Choroid plexus epithelial cell (primary cell): Measurements from ENCODE around the gene ARL8B.

ENCODE experiments used
- DNase-seq: peaks from one replicate; pipeline ENCODE4 v3.0.0-alpha.2; 2010; ENCODE audit warnings: low read depth
- H3K4me3 ChIP-seq: 2 replicates; pipeline ENCODE4 v1.5.1; 2011; ENCODE audit warnings: low read depth, mild to moderate bottlenecking, control low read depth, low read length, moderate library complexity
- TF ChIP-seq, protein P1 (sequence below): conservative IDR thresholded peaks from 2 replicates; pipeline ENCODE4 v1.5.1; 2011; ENCODE audit warnings: low read depth, mild to moderate bottlenecking, control low read depth, inconsistent platforms, low read length, moderate library complexity

Gene ARL8B

DNA sequence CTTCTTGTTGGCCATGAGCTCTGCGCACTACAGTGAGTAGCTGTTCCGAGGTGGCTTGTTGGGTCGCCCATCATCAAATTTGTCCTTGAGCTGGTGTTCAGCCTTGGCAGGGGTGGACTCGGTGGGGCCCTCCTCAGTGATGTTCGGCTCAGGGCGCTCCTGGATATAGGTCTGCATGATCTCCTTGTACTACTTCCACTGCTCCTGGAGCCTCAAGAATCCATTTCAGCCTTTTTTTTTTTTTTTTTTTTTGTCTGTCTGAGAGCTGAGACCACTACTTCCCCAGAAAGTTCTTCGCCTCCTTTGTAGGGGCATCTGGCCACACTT is 39.3 kb upstream of the ARL8B start:
- DNase-seq: no peak
- H3K4me3 ChIP-seq: no peak overlapping the region
- TF ChIP-seq, protein P1, sequence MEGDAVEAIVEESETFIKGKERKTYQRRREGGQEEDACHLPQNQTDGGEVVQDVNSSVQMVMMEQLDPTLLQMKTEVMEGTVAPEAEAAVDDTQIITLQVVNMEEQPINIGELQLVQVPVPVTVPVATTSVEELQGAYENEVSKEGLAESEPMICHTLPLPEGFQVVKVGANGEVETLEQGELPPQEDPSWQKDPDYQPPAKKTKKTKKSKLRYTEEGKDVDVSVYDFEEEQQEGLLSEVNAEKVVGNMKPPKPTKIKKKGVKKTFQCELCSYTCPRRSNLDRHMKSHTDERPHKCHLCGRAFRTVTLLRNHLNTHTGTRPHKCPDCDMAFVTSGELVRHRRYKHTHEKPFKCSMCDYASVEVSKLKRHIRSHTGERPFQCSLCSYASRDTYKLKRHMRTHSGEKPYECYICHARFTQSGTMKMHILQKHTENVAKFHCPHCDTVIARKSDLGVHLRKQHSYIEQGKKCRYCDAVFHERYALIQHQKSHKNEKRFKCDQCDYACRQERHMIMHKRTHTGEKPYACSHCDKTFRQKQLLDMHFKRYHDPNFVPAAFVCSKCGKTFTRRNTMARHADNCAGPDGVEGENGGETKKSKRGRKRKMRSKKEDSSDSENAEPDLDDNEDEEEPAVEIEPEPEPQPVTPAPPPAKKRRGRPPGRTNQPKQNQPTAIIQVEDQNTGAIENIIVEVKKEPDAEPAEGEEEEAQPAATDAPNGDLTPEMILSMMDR: no peak

DNA sequence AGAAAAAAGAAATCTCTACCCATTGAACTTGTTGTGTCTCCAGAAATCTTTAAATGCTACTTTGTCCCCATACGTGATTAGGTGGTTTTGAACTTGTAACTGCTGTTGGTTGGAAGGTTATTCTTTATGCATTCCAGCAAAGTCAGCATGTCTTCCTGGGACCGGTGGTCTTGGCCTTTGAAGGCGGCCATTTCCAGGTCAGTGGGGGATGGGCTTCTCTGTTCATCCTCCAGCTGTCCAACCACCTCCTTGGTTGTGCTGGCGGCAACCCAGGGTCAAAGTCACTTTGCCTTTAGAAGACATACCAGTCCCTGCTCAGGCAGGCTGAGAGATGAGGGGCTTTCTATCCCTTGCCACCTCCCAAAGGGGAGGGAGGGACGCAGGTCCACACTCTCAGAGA is 37.9 kb upstream of the ARL8B start:
- TF ChIP-seq, protein P1: no peak
- H3K4me3 ChIP-seq: no peak overlapping the region
- DNase-seq: no peak

DNA sequence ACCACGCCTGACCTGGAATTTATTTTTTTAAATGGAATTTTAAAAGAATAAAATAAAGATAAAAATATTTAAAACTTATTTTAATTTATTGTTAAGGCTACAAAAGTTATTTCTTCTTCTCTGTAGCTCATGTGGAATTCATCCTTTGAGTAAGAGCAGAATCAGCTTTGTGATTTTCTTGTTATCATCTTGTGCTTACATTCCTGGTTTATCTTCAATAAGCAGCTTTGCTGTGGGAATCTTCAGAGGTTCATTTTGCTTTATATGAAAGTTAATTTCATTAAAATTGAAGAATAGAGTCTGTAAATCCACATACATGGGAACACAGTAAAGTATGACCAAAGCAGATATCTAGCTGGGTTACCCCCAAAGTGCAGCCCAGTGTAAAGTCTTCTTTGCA is 35.4 kb upstream of the ARL8B start:
- no peak overlapping the region for H3K4me3 ChIP-seq
- TF ChIP-seq, protein P1: no peak
- DNase-seq: no peak

DNA sequence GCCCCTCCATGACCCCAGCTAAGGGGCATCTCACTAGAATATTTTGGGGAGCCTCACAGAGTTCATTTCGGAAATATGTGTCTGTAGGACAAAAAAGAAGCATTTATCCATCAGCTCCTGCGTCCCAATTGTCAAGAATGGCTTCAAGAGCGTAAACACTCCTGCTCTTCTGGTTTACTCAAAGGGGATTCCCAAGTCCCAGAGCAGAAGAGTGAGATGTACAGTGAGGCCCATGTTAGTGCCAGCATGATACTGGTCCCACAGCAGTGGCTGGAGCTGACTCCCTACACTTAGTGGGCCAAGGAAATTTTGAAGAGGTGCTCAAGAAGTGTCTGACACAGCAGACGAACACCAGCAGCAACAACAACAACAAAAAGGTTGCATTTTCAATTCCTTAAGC is 34.9 kb upstream of the ARL8B start:
- TF ChIP-seq, protein P1: no peak
- DNase-seq: no peak
- H3K4me3 ChIP-seq: no peak overlapping the region

DNA sequence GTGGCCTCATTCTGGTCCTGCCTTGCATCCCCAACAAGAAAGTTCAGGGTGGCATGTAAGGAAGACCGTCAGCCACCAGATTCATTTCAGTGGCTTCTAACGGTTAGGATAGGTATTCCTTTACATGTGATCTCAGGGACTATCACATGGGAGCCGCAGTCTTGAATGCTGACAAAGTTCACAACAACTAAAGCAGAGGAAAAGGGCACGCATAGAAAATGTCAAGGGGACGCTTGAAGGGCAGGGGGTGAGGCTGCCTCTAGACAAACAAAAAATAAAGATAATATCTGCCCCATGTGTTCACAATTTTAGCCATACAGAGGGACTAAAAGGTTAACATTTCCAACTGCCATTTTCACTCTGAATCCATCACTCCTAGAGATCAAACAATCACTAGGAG is 31.9 kb upstream of the ARL8B start:
- TF ChIP-seq, protein P1: no peak
- no peak overlapping the region for H3K4me3 ChIP-seq
- no peak for DNase-seq

DNA sequence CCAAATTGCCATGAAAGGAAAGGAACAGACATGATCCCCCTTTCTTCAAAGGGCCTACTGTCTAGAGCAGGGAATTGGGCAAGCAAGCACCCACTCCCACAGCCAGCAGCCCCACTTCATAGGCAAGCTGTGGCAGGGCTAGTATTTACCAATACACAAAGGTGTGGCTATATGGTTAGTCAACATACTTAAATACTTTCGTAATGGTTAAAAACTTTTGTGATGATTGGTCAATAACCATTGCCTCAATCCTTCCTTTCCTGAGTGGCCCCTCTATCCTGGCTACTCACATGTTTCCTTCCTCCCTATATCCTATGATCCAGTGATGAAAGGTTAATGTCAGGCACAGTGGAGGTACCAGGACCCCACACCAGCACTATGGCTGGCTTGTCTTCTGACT is 30.1 kb upstream of the ARL8B start:
- TF ChIP-seq, protein P1: no peak
- DNase-seq: no peak
- no peak overlapping the region for H3K4me3 ChIP-seq

DNA sequence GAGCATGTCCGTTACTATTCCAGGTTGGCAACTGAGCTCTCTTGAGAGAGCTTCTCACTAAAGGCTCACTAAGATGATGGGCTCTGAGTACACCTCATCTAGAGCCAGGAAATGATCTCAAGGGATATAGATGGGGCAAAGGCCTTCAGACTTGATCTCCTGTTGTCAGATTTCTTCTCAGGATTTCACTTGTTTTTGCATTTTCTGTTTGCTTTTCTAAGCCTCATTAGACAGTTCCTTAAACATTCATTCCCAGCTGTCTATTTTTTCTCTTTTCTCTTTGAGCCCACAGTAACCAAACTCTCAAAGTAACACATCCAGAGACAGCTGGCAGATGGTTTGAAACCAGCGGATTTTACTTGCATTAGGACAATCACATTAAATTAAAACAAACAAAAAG is 28.4 kb upstream of the ARL8B start:
- peak; percentile 49 for DNase-seq
- TF ChIP-seq, protein P1: no peak
- no peak overlapping the region for H3K4me3 ChIP-seq
